A549 treated with CpdA at 1 μM for 4 hours (cell line): ENCODE data around the gene CERCAM. TPM values are rescaled to one million over a fixed set of nuclear protein-coding genes. Genes with fewer than 3 reads are reported as not detected.

Experiments used
- total RNA-seq: library from RNA; stranded (reverse); fragments of 200-300 nt; extraction: Qiagen RNA extraction; gene quantifications from 5 replicates; pipeline ENCODE4 v1.2.3, GENCODE V29; 2022; ENCODE audit warnings: low read depth

The CERCAM gene
- total RNA-seq = 31.8 to 43.4 TPM (median 33.7 TPM) in 5 replicates

GRCh38 chr9:128420651-128421481, at the start of gene CERCAM:
TSS of gene CERCAM (plus strand) at chr9:128420857. CDS start at chr9:128420878, 21 bp downstream.

GRCh38 chr9:128455849-128456612, 35.4 kb downstream of the CERCAM start, which contains the start of gene ODF2:
TSS of gene ODF2 (plus strand) at chr9:128456006. CDS start at chr9:128456092, 86 bp downstream.

Other genes starting within 250 kb of the CERCAM start
- gene CIZ1, start 229.3 kb upstream of the CERCAM start, total RNA-seq = 68.6 to 92.4 TPM (median 89.9 TPM) in 5 replicates
- 82.3 to 102 TPM (median 86.9 TPM) in 5 replicates for gene DNM1, start 217.5 kb upstream of the CERCAM start, total RNA-seq
- 46.7 to 56.1 TPM (median 50.3 TPM) in 5 replicates for gene GOLGA2, start 144.8 kb upstream of the CERCAM start, total RNA-seq
- gene SWI5, start 144.6 kb upstream of the CERCAM start, total RNA-seq = 45.4 to 49.3 TPM (median 48.8 TPM) in 5 replicates
- gene TRUB2, start 98.4 kb upstream of the CERCAM start, total RNA-seq = 41.8 to 58.7 TPM (median 50.6 TPM) in 5 replicates
- 49.6 to 63.0 TPM (median 60.8 TPM) in 5 replicates for gene COQ4, start 98.0 kb upstream of the CERCAM start, total RNA-seq
- gene SLC27A4, start 80.3 kb upstream of the CERCAM start, total RNA-seq = 33.7 to 52.5 TPM (median 47.1 TPM) in 5 replicates
- gene URM1, start 49.5 kb upstream of the CERCAM start, total RNA-seq = 63.1 to 87.1 TPM (median 82.4 TPM) in 5 replicates
- 27.5 to 30.1 TPM (median 29.0 TPM) in 5 replicates for gene ODF2, start 35.1 kb downstream of the CERCAM start, total RNA-seq
- 31.8 to 34.6 TPM (median 32.8 TPM) in 5 replicates for gene GLE1, start 83.9 kb downstream of the CERCAM start, total RNA-seq
- gene SPTAN1, start 131.7 kb downstream of the CERCAM start, total RNA-seq = 137 to 150 TPM (median 142 TPM) in 5 replicates
- 98.4 to 143 TPM (median 130 TPM) in 5 replicates for gene DYNC2I2, start 236.0 kb downstream of the CERCAM start, total RNA-seq